ENCODE measurements around the gene SLC26A6. TPM values are rescaled to one million over a fixed set of nuclear protein-coding genes. Genes with fewer than 3 reads are reported as not detected.

Gene SLC26A6
- total and polyA plus RNA-seq, 7 donors = 4.5 to 13.0 (median 6.2) TPM

DNA sequence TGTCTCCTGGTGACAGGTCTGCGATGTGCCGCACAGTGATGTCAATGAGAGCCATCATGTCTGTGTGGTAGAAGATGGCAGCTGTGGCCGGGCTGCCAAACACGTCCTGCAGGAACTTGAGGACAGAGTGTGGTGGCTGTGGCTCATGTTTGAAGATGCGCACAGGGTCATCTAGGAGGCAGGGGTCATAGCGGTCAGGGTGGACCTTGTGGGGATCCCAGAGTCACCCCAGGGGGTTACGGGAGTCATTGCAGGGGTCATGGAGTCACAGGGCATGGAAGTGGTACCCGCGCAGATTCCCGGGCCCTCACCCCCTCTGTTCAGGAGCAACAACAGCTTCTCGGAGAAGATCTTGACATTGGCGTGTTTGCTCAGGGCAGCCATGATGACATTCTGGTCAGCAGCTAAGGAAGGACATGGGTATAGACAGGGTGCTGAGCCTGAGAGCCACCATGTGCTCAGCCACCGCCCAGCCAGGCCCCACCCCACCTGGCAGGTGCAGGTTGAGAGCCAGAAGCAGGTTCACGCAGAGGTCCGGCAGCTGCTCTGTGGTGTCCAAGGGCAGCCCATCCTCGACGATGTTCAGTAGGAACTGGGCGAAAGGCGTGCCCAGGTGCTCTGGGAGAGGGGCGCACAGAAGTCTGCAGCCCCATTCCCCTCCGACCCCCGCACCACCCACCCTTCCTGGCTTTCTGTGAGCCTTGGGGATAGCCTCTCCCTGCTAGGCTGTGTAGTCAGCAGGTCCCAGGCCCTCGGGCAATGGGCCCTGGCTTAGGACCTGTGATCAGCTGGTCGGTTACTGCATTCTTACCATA is 43.5 kb upstream of the SLC26A6 start:
- TF ChIP-seq, protein P1, sequence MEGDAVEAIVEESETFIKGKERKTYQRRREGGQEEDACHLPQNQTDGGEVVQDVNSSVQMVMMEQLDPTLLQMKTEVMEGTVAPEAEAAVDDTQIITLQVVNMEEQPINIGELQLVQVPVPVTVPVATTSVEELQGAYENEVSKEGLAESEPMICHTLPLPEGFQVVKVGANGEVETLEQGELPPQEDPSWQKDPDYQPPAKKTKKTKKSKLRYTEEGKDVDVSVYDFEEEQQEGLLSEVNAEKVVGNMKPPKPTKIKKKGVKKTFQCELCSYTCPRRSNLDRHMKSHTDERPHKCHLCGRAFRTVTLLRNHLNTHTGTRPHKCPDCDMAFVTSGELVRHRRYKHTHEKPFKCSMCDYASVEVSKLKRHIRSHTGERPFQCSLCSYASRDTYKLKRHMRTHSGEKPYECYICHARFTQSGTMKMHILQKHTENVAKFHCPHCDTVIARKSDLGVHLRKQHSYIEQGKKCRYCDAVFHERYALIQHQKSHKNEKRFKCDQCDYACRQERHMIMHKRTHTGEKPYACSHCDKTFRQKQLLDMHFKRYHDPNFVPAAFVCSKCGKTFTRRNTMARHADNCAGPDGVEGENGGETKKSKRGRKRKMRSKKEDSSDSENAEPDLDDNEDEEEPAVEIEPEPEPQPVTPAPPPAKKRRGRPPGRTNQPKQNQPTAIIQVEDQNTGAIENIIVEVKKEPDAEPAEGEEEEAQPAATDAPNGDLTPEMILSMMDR (IDR thresholded peaks at IDR 0.05) = no peak
- ATAC-seq = no peak
- peaks cover 5% of the 10 kb centered on the region for H3K4me1 ChIP-seq
- H3K4me3 ChIP-seq = no peak overlapping the region
- no peaks in the 10 kb centered on the region for H3K9me3 ChIP-seq
- no peak for DNase-seq
- no peak overlapping the region for H3K27ac ChIP-seq
- peaks cover 0 to 72% of the 10 kb centered on the region in 2 donors for H3K36me3 ChIP-seq (ENCODE audit: insufficient read depth in 1 of 2, low read depth in 1 of 2)
- H3K27me3 ChIP-seq (ENCODE audit: insufficient read depth in 3 of 3, low read length in 2 of 3) = no peaks in the 10 kb centered on the region
- intact Hi-C loops (cut with DNase I) = no loop called here
- WGBS, 3 donors = 92% methylated on average over 24 of the region's 24 CpGs

DNA sequence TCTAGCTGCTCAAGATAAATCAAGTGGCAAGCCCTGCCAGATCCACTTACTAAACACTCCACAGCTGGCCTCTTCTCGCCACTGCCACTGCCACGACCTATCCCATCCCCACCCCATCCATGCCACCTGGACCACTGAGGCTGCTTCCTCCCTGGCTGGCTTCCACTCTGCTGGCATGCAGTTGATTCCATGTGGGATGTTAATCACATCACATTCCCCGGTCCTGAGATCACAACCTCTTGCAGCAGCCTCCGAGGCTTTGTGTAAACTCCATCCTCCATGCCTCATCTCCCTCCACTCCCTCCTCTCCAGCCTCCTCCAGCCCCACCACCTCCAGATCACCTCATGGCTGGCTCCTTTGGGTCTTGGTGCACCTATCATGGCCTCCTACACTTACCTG is 42.8 kb upstream of the SLC26A6 start:
- DNase-seq = no peak
- H3K4me3 ChIP-seq = no peak overlapping the region
- no peak overlapping the region for H3K27ac ChIP-seq
- no peaks in the 10 kb centered on the region for H3K27me3 ChIP-seq (ENCODE audit: insufficient read depth in 3 of 3, low read length in 2 of 3)
- H3K36me3 ChIP-seq (ENCODE audit: insufficient read depth in 1 of 2, low read depth in 1 of 2) = peaks cover 0 to 72% of the 10 kb centered on the region in 2 donors
- WGBS, 3 donors = 49 to 71% (median 55%) methylated on average over 4 of the region's 4 CpGs
- TF ChIP-seq, protein P1 (IDR thresholded peaks at IDR 0.05) = no peak
- ATAC-seq = no peak
- no peaks in the 10 kb centered on the region for H3K4me1 ChIP-seq
- no peaks in the 10 kb centered on the region for H3K9me3 ChIP-seq
- intact Hi-C loops (cut with DNase I) = no loop called here

DNA sequence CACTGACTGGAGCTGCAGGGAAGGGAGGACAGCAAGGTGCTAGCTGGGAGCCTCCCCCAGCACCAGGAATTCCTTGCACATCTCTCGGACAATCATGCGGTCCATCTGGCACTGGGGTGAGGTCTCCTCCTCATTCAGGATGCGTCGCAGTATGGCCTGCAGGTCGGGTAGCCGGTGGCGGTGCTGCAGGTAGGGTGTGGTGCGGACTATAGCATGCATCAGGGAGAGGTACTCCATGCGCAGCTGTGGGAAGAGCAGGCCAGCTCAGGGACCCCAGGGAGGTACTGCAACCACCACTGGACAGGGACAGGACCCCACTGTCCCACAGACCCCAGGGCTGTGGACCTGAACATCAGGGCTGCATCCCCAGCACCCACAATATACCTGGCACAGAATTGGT is 39.2 kb upstream of the SLC26A6 start:
- H3K4me1 ChIP-seq = no peaks in the 10 kb centered on the region
- H3K4me3 ChIP-seq = no peak overlapping the region
- WGBS, 3 donors = 88 to 91% (median 90%) methylated on average over 9 of the region's 9 CpGs
- H3K27ac ChIP-seq = no peak overlapping the region
- DNase-seq (peak in 1 of 2 donors; percentile 39), ATAC-seq (no peak)
- intact Hi-C loops (cut with DNase I) = no loop called here
- TF ChIP-seq, protein P1 (IDR thresholded peaks at IDR 0.05) = no peak
- peaks cover 0 to 52% of the 10 kb centered on the region in 2 donors for H3K36me3 ChIP-seq (ENCODE audit: insufficient read depth in 1 of 2, low read depth in 1 of 2)
- H3K27me3 ChIP-seq (ENCODE audit: insufficient read depth in 3 of 3, low read length in 2 of 3) = no peaks in the 10 kb centered on the region
- no peaks in the 10 kb centered on the region for H3K9me3 ChIP-seq

DNA sequence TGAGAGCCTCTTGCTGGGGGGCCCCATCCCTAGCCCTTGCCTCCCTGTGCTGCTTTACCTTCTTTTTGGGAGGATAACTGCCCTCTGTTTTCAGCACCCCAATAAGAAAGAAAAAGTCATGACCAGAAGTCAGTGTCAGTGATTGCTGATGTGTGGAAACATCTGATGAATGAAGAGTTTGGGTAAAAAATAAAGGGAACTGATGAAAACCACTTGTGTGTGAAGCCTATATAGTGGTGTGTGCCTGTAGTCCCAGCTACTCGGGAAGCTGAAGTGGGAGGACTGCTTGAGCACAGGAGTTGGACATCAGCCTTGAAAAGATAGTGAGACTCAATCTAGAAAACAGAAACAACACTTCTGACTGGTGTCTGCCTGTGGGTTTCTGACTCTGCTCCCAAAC is 37.3 kb upstream of the SLC26A6 start:
- Histone ChIP-seq H3K9me3 (no peaks in the 10 kb centered on the region), H3K4me3 (no peak overlapping the region), H3K27me3 (ENCODE audit: insufficient read depth in 3 of 3, low read length in 2 of 3) (no peaks in the 10 kb centered on the region), H3K36me3 (ENCODE audit: insufficient read depth in 1 of 2, low read depth in 1 of 2) (peaks cover 0 to 33% of the 10 kb centered on the region in 2 donors), H3K4me1 (no peaks in the 10 kb centered on the region), H3K27ac (no peak overlapping the region)
- WGBS, 3 donors = 62 to 70% (median 66%) methylated on average over 1 of the region's 1 CpG
- ATAC-seq (no peak), DNase-seq (no peak)
- intact Hi-C loops (cut with DNase I) = no loop called here
- TF ChIP-seq, protein P1 (IDR thresholded peaks at IDR 0.05) = no peak
